H1 (cell line): ENCODE measurements around the gene THAP4. TPM values are rescaled to one million over a fixed set of nuclear protein-coding genes. Genes with fewer than 3 reads are reported as not detected.

ENCODE experiments used
- BCL11A ChIP-seq, 2 experiments: IDR thresholded peaks; one replicate each; pipeline ENCODE4 v1.6.1; 2011; ENCODE audit warnings: low read depth in 2 of 2, low read length in 2 of 2, mild to moderate bottlenecking in 2 of 2
- CBX8 ChIP-seq: fragments of 300-800, 300-1000 bp; sonication (generic); IDR thresholded peaks from 2 replicates; pipeline ENCODE4 v1.7.1; 2016; ENCODE audit warnings: low read depth, low read length, borderline replicate concordance
- CTBP2 ChIP-seq: IDR thresholded peaks from 2 replicates; pipeline ENCODE4 v1.7.0; 2011; ENCODE audit warnings: borderline replicate concordance, mild to moderate bottlenecking, moderate library complexity, mixed read lengths, low read length; ENCODE audit not compliant: insufficient read depth, insufficient read length
- EGR1 ChIP-seq: IDR thresholded peaks from 2 replicates; pipeline ENCODE4 v1.6.1; 2011; ENCODE audit warnings: low read depth, low read length, borderline replicate concordance
- POLR2A ChIP-seq, 2 experiments: IDR thresholded peaks; 1 replicate in 1 of 2; 2 replicates in 1 of 2; pipeline ENCODE4 v1.6.1; 2011; ENCODE audit warnings: low read depth in 2 of 2, low read length in 2 of 2, mild to moderate bottlenecking in 2 of 2; ENCODE audit errors: control extremely low read depth in 1 of 2
- POLR2AphosphoS5 ChIP-seq: IDR thresholded peaks from 2 replicates; pipeline ENCODE4 v1.6.1; 2011; ENCODE audit warnings: low read depth, low read length
- SIRT6 ChIP-seq: IDR thresholded peaks from one replicate; pipeline ENCODE4 v1.7.1; 2012; ENCODE audit warnings: low read length, inconsistent platforms
- polyA plus RNA-seq, 7 experiments: library from polyadenylated mRNA; depleted of rRNA in 3 of 7; stranded (reverse) in 5 of 7; unstranded in 2 of 7; fragments of >200 nt in 5 of 7; fragments of 200-250 nt in 2 of 7; gene quantifications; 1 replicate in 5 of 7; 2 replicates in 1 of 7; 4 replicates in 1 of 7; pipeline versions ENCODE4 v1.2.1 to v1.2.3, GENCODE V29; 2011 to 2013; ENCODE audit warnings: missing spikeins in 2 of 7, mixed read lengths in 2 of 7
- total RNA-seq: library from RNA; stranded (reverse); fragmentation: NEBNext Ultra II Directional; extraction: Animal tissue kit (Norgen Biotek cat#: 25700); gene quantifications from 2 replicates; pipeline ENCODE4 v1.2.1, GENCODE V29; 2021
- TF ChIP-seq, protein P1 (sequence below): IDR thresholded peaks from 2 replicates; pipeline ENCODE4 v1.6.1; 2011; ENCODE audit warnings: low read depth, mild to moderate bottlenecking, low read length; ENCODE audit not compliant: insufficient read depth
- TF ChIP-seq, protein P2 (sequence below): fragments of 300-600 bp; sonication (generic); IDR thresholded peaks from 2 replicates; pipeline ENCODE4 v1.7.1; 2012; ENCODE audit warnings: low read length, moderate library complexity, mild to moderate bottlenecking, inconsistent platforms; ENCODE audit not compliant: insufficient replicate concordance

The THAP4 gene
- total and polyA plus RNA-seq, 2 of the 8 experiments (the other 6 are each of a cell fraction or from before 2014, with no cell fraction given) = 78.9 to 83.6 TPM

DNA sequence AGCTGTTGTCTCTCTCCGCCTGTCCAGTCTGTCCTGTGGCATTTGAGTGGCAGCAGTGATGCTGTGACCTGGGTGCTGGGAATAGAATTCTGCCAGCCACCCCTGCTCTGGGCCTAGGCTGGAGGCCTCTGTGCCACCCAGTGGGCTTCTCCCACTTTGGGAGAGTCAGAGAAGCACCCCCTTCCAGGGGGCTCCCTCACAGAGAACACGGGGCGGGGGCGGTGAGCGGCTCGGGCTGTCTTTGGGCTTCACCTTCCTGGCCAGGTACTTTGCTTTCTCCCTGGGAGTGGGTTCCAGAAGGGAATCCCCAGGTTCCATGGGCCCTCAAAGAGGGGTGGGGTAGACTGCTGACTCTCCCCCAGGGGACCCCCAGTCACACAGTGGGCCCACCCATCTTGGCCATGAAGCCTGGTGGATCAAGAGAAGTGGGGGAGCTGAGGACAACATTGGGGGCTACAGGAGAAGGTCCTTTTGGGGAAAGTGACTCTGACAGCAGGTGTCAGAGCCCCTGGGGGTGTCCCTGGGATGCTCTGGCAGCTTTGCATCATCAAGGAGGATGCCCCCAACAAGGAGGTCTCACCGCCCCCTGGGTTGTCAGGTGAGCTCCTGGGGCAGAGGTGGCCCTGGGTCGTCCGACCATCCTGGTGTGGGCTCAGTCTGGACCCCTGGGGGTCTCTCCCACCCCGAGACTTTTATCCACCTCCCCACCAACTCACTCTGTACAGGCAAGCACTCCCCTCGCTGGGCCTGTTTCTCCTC lies 97.2 kb downstream of the THAP4 start (continued):
- TF ChIP-seq, protein P1, sequence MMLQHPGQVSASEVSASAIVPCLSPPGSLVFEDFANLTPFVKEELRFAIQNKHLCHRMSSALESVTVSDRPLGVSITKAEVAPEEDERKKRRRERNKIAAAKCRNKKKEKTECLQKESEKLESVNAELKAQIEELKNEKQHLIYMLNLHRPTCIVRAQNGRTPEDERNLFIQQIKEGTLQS = no peak
- TF ChIP-seq EGR1 = no peak
- TF ChIP-seq POLR2AphosphoS5 = no peak
- no peak for TF ChIP-seq SIRT6
- TF ChIP-seq CTBP2 = no peak
- no peak for TF ChIP-seq POLR2A (IDR thresholded peaks at IDR 0.05; ENCODE audit: control extremely low read depth in 1 of 2, low read depth in 2 of 2, low read length in 2 of 2)
- TF ChIP-seq BCL11A (IDR thresholded peaks at IDR 0.05; ENCODE audit: low read depth in 2 of 2, low read length in 2 of 2) = no peak
- no peak for TF ChIP-seq CBX8
- TF ChIP-seq, protein P2, sequence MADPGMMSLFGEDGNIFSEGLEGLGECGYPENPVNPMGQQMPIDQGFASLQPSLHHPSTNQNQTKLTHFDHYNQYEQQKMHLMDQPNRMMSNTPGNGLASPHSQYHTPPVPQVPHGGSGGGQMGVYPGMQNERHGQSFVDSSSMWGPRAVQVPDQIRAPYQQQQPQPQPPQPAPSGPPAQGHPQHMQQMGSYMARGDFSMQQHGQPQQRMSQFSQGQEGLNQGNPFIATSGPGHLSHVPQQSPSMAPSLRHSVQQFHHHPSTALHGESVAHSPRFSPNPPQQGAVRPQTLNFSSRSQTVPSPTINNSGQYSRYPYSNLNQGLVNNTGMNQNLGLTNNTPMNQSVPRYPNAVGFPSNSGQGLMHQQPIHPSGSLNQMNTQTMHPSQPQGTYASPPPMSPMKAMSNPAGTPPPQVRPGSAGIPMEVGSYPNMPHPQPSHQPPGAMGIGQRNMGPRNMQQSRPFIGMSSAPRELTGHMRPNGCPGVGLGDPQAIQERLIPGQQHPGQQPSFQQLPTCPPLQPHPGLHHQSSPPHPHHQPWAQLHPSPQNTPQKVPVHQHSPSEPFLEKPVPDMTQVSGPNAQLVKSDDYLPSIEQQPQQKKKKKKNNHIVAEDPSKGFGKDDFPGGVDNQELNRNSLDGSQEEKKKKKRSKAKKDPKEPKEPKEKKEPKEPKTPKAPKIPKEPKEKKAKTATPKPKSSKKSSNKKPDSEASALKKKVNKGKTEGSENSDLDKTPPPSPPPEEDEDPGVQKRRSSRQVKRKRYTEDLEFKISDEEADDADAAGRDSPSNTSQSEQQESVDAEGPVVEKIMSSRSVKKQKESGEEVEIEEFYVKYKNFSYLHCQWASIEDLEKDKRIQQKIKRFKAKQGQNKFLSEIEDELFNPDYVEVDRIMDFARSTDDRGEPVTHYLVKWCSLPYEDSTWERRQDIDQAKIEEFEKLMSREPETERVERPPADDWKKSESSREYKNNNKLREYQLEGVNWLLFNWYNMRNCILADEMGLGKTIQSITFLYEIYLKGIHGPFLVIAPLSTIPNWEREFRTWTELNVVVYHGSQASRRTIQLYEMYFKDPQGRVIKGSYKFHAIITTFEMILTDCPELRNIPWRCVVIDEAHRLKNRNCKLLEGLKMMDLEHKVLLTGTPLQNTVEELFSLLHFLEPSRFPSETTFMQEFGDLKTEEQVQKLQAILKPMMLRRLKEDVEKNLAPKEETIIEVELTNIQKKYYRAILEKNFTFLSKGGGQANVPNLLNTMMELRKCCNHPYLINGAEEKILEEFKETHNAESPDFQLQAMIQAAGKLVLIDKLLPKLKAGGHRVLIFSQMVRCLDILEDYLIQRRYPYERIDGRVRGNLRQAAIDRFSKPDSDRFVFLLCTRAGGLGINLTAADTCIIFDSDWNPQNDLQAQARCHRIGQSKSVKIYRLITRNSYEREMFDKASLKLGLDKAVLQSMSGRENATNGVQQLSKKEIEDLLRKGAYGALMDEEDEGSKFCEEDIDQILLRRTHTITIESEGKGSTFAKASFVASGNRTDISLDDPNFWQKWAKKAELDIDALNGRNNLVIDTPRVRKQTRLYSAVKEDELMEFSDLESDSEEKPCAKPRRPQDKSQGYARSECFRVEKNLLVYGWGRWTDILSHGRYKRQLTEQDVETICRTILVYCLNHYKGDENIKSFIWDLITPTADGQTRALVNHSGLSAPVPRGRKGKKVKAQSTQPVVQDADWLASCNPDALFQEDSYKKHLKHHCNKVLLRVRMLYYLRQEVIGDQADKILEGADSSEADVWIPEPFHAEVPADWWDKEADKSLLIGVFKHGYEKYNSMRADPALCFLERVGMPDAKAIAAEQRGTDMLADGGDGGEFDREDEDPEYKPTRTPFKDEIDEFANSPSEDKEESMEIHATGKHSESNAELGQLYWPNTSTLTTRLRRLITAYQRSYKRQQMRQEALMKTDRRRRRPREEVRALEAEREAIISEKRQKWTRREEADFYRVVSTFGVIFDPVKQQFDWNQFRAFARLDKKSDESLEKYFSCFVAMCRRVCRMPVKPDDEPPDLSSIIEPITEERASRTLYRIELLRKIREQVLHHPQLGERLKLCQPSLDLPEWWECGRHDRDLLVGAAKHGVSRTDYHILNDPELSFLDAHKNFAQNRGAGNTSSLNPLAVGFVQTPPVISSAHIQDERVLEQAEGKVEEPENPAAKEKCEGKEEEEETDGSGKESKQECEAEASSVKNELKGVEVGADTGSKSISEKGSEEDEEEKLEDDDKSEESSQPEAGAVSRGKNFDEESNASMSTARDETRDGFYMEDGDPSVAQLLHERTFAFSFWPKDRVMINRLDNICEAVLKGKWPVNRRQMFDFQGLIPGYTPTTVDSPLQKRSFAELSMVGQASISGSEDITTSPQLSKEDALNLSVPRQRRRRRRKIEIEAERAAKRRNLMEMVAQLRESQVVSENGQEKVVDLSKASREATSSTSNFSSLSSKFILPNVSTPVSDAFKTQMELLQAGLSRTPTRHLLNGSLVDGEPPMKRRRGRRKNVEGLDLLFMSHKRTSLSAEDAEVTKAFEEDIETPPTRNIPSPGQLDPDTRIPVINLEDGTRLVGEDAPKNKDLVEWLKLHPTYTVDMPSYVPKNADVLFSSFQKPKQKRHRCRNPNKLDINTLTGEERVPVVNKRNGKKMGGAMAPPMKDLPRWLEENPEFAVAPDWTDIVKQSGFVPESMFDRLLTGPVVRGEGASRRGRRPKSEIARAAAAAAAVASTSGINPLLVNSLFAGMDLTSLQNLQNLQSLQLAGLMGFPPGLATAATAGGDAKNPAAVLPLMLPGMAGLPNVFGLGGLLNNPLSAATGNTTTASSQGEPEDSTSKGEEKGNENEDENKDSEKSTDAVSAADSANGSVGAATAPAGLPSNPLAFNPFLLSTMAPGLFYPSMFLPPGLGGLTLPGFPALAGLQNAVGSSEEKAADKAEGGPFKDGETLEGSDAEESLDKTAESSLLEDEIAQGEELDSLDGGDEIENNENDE = no peak
